ENCODE measurements around the gene ACER1.

DNA sequence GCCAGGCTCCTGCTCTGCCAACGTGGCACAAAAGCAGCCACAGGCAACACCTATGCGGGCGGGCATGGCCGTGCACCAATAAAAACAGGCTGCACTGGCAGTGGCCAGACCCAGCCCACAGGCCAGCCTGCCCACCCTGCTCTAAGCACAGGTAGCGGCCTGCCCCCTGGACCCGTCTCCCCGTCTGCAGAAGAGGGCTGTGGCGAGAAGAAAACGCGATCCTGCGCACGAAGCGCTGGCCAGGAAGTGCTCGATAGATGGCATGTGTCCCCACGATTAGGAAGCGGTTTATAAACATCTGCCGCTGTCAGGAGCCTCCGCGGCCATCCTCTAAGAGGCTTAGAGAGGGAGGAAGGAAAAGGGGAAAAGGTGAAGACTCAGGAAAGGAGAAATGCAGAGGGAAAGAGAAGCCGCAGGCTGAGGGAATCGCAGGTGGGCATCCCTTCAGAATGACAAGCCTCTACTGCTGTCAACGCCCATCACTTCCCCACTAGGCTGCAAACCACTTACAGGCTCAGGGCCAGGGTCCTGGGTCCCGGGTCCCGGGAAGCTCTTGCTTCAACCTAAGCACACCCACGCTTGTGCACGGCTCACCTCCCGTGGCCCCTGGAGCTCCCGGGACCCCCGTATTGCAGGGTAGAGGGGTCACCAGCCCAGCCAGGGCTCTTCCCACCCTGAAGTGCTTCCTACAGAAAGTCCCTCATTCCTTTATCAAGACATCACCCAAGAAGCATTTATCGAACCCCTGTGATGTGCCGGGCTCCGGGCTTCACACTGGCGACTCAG, 64.1 kb downstream of the ACER1 start:
- TF ChIP-seq, protein P1, sequence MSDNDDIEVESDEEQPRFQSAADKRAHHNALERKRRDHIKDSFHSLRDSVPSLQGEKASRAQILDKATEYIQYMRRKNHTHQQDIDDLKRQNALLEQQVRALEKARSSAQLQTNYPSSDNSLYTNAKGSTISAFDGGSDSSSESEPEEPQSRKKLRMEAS (IDR thresholded peaks at IDR 0.05; ENCODE audit: low read depth), result no peak
- no peak for TF ChIP-seq RAD21 (IDR thresholded peaks at IDR 0.05; ENCODE audit: low read length)
- TF ChIP-seq, protein P2, sequence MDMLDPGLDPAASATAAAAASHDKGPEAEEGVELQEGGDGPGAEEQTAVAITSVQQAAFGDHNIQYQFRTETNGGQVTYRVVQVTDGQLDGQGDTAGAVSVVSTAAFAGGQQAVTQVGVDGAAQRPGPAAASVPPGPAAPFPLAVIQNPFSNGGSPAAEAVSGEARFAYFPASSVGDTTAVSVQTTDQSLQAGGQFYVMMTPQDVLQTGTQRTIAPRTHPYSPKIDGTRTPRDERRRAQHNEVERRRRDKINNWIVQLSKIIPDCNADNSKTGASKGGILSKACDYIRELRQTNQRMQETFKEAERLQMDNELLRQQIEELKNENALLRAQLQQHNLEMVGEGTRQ (IDR thresholded peaks at IDR 0.05; ENCODE audit: borderline replicate concordance, low read depth, low read length), result no peak
- TF ChIP-seq POLR2AphosphoS5 (IDR thresholded peaks at IDR 0.05; ENCODE audit: low read depth, low read length), result no peak
- no peak for TF ChIP-seq NRF1 (IDR thresholded peaks at IDR 0.05; ENCODE audit: low read depth, low read length)
- TF ChIP-seq, protein P3, sequence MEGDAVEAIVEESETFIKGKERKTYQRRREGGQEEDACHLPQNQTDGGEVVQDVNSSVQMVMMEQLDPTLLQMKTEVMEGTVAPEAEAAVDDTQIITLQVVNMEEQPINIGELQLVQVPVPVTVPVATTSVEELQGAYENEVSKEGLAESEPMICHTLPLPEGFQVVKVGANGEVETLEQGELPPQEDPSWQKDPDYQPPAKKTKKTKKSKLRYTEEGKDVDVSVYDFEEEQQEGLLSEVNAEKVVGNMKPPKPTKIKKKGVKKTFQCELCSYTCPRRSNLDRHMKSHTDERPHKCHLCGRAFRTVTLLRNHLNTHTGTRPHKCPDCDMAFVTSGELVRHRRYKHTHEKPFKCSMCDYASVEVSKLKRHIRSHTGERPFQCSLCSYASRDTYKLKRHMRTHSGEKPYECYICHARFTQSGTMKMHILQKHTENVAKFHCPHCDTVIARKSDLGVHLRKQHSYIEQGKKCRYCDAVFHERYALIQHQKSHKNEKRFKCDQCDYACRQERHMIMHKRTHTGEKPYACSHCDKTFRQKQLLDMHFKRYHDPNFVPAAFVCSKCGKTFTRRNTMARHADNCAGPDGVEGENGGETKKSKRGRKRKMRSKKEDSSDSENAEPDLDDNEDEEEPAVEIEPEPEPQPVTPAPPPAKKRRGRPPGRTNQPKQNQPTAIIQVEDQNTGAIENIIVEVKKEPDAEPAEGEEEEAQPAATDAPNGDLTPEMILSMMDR (IDR thresholded peaks at IDR 0.05), result no peak
- no peak for TF ChIP-seq GABPA (IDR thresholded peaks at IDR 0.05; ENCODE audit: low read depth)
- TF ChIP-seq RFX5 (IDR thresholded peaks at IDR 0.05; ENCODE audit: low read length), result no peak
- TF ChIP-seq TEAD4 (IDR thresholded peaks at IDR 0.05; ENCODE audit: borderline replicate concordance, insufficient read depth), result no peak
- TF ChIP-seq TCF12 (IDR thresholded peaks at IDR 0.05), result no peak
- TF ChIP-seq TAF1 (IDR thresholded peaks at IDR 0.05; ENCODE audit: borderline replicate concordance, low read depth, low read length), result no peak
- no peak for TF ChIP-seq EZH2phosphoT487 (IDR thresholded peaks at IDR 0.05; ENCODE audit: borderline replicate concordance, low read depth)

Data from SK-N-SH (cell line).